Colonic mucosa (tissue), 4 donors: ENCODE data around the gene GNB1L. TPM values are rescaled to one million over a fixed set of nuclear protein-coding genes. Genes with fewer than 3 reads are reported as not detected.

Experiments
- DNase-seq: peaks from one replicate; pipeline ENCODE4 v3.0.0-alpha.2; 2020
- H3K27ac ChIP-seq: fragments of 200-600 bp; one replicate; pipeline ENCODE4 v1.8.0; 2021
- H3K27me3 ChIP-seq: fragments of 200-600 bp; one replicate; pipeline ENCODE4 v1.8.0; 2021
- H3K36me3 ChIP-seq: fragments of 200-600 bp; one replicate; pipeline ENCODE4 v1.8.0; 2021
- H3K4me1 ChIP-seq: fragments of 200-600 bp; one replicate; pipeline ENCODE4 v1.8.0; 2021; ENCODE audit warnings: mild to moderate bottlenecking
- H3K4me3 ChIP-seq: fragments of 200-600 bp; one replicate; pipeline ENCODE4 v1.8.0; 2021
- H3K9ac ChIP-seq, 2 donors: one replicate each; pipeline ENCODE4 v1.7.0; 2013; ENCODE audit warnings: control low read depth in 2 of 2, low read depth in 2 of 2, low read length in 2 of 2
- H3K9me3 ChIP-seq: fragments of 200-600 bp; one replicate; pipeline ENCODE4 v1.8.0; 2021
- CTCF ChIP-seq: fragments of 200-600 bp; IDR thresholded peaks from one replicate; pipeline ENCODE4 v1.8.0; 2022; ENCODE audit warnings: antibody characterized with exemption, mild to moderate bottlenecking
- intact Hi-C: fragments of 100-400 bp; cut with DNase I; formaldehyde crosslinking; loops from one replicate; pipeline ENCODE4 v1.14.1; 2022
- total RNA-seq, 2 donors: library from RNA; stranded (reverse); fragmentation: NEBNext Ultra II Directional in 1 of 2; extraction: Animal tissue kit (Norgen Biotek cat#: 25700) in 1 of 2; gene quantifications; one replicate each; pipeline ENCODE4 v1.2.1, GENCODE V29; 2021
- donor health status: healthy.
- donor health status: DM: no; HTN: no; CAD: no.
- donor health status: DM: no; HTN: no; CAD: no.

Gene GNB1L
- total RNA-seq, 2 donors from 2014 or later = 4.4 to 10.2 TPM

GRCh38 chr22:19811211-19811621 lies 43.5 kb downstream of the GNB1L start:
- Histone ChIP-seq H3K4me1 (peaks cover 1% of the 10 kb centered on the region), H3K36me3 (no peaks in the 10 kb centered on the region), H3K9ac (no peak overlapping the region), H3K27me3 (no peaks in the 10 kb centered on the region), H3K27ac (no peak overlapping the region), H3K4me3 (no peak overlapping the region), H3K9me3 (no peaks in the 10 kb centered on the region)
- no peak for TF ChIP-seq CTCF
- DNase-seq = peak; percentile 11
- intact Hi-C loops = no loop called here

GRCh38 chr22:19810381-19811201 lies 44.1 kb downstream of the GNB1L start:
- H3K9ac ChIP-seq = no peak overlapping the region
- DNase-seq = no peak
- TF ChIP-seq CTCF = no peak
- intact Hi-C loops = no loop called here
- no peaks in the 10 kb centered on the region for H3K27me3 ChIP-seq
- H3K4me1 ChIP-seq = peaks cover 3% of the 10 kb centered on the region
- no peak overlapping the region for H3K27ac ChIP-seq
- no peak overlapping the region for H3K4me3 ChIP-seq
- H3K9me3 ChIP-seq = no peaks in the 10 kb centered on the region
- H3K36me3 ChIP-seq = no peaks in the 10 kb centered on the region

GRCh38 chr22:19809741-19810140 lies 44.9 kb downstream of the GNB1L start:
- Histone ChIP-seq H3K27ac (no peak overlapping the region), H3K9me3 (no peaks in the 10 kb centered on the region), H3K9ac (no peak overlapping the region), H3K4me3 (no peak overlapping the region), H3K27me3 (no peaks in the 10 kb centered on the region), H3K36me3 (no peaks in the 10 kb centered on the region), H3K4me1 (peaks cover 3% of the 10 kb centered on the region)
- intact Hi-C loops = no loop called here
- TF ChIP-seq CTCF = no peak
- no peak for DNase-seq

- Histone ChIP-seq H3K9ac (no peak overlapping the region), H3K4me1 (peaks cover 3% of the 10 kb centered on the region), H3K4me3 (no peak overlapping the region), H3K36me3 (no peaks in the 10 kb centered on the region), H3K9me3 (no peaks in the 10 kb centered on the region), H3K27ac (no peak overlapping the region), H3K27me3 (no peaks in the 10 kb centered on the region)
- DNase-seq = no peak
- TF ChIP-seq CTCF = no peak
- intact Hi-C loops = no loop called here
Measured at GRCh38 chr22:19808873-19809478, 45.7 kb downstream of the GNB1L start.

GRCh38 chr22:19807914-19808872 lies 46.5 kb downstream of the GNB1L start:
- Histone ChIP-seq H3K27me3 (no peaks in the 10 kb centered on the region), H3K27ac (no peak overlapping the region), H3K4me3 (no peak overlapping the region), H3K4me1 (peaks cover 3% of the 10 kb centered on the region), H3K9ac (no peak overlapping the region), H3K36me3 (no peaks in the 10 kb centered on the region), H3K9me3 (no peaks in the 10 kb centered on the region)
- no peak for DNase-seq
- intact Hi-C loops = no loop called here
- TF ChIP-seq CTCF = no peak
